Suprapubic skin (tissue), 3 donors: Measurements from ENCODE around the gene FAM171A1.

ENCODE experiments used
- POLR2A ChIP-seq, 2 donors: fragments of 450-650 bp; IDR thresholded peaks; one replicate each; pipeline ENCODE4 v1.6.1; 2017; ENCODE audit warnings: antibody characterized with exemption in 2 of 2, mild to moderate bottlenecking in 2 of 2, moderate library complexity in 2 of 2
- TF ChIP-seq, protein P1 (sequence below), 2 donors: fragments of 200-600 bp in 1 of 2; fragments of 450-650 bp in 1 of 2; sonication (generic) in 1 of 2; IDR thresholded peaks; one replicate each; pipeline ENCODE4 v1.5.1; 2016 to 2019; ENCODE audit warnings: antibody characterized with exemption in 2 of 2, mild to moderate bottlenecking in 1 of 2, moderate library complexity in 1 of 2

DNA sequence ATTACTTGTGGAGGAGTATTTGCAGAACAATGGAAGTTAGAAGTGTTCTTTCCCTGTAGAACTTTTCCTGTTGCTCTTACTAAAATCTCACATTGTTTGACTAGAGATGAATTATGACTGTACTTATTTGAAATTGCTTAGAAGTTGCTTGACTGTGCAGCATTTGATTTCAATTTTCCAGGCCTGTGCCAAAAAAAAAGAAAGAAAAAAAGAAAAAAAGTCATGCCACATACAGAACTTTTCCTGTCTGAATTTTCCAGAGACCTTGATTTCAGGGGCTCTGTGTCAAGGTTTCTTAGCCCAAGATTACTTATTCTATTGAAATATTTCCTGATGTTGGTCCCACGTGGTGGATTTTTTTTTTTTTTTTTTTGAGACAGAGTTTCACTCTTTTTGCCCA is 3.5 kb upstream of the FAM171A1 start:
- TF ChIP-seq POLR2A (IDR thresholded peaks at IDR 0.05), result no peak
- TF ChIP-seq, protein P1, sequence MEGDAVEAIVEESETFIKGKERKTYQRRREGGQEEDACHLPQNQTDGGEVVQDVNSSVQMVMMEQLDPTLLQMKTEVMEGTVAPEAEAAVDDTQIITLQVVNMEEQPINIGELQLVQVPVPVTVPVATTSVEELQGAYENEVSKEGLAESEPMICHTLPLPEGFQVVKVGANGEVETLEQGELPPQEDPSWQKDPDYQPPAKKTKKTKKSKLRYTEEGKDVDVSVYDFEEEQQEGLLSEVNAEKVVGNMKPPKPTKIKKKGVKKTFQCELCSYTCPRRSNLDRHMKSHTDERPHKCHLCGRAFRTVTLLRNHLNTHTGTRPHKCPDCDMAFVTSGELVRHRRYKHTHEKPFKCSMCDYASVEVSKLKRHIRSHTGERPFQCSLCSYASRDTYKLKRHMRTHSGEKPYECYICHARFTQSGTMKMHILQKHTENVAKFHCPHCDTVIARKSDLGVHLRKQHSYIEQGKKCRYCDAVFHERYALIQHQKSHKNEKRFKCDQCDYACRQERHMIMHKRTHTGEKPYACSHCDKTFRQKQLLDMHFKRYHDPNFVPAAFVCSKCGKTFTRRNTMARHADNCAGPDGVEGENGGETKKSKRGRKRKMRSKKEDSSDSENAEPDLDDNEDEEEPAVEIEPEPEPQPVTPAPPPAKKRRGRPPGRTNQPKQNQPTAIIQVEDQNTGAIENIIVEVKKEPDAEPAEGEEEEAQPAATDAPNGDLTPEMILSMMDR (IDR thresholded peaks at IDR 0.05), result no peak
